HG03066 (cell line): ENCODE data around the gene SLC29A3.
"Not testable (repeated sequence)": the region's sequence is repeated elsewhere in the genome, so short reads cannot be mapped to it uniquely, and the experiment has no call there.

Experiments
- ATAC-seq: cut with Tn5 transposase; IDR thresholded peaks from one replicate; pipeline ENCODE4 v1.9.1; 2021; ENCODE audit warnings: low read depth; ENCODE audit not compliant: unreplicated experiment

Gene SLC29A3

GRCh38 chr10:71343392-71343773 lies 24.3 kb downstream of the SLC29A3 start:
- no peak for ATAC-seq

GRCh38 chr10:71344154-71344925 lies 25.3 kb downstream of the SLC29A3 start:
- no peak for ATAC-seq

GRCh38 chr10:71344993-71345480 lies 26.0 kb downstream of the SLC29A3 start:
- ATAC-seq = no peak

GRCh38 chr10:71345694-71346093 lies 26.6 kb downstream of the SLC29A3 start:
- ATAC-seq = no peak

GRCh38 chr10:71346731-71347130 lies 27.7 kb downstream of the SLC29A3 start:
- ATAC-seq = no peak

- ATAC-seq = no peak
Measured at GRCh38 chr10:71347587-71348395, 28.7 kb downstream of the SLC29A3 start.

- no peak for ATAC-seq
Measured at GRCh38 chr10:71348850-71349249, 29.8 kb downstream of the SLC29A3 start.

- ATAC-seq = no peak
Measured at GRCh38 chr10:71349406-71349805, 30.3 kb downstream of the SLC29A3 start.

- no peak for ATAC-seq
Measured at GRCh38 chr10:71351087-71351486, 32.0 kb downstream of the SLC29A3 start.

- no peak for ATAC-seq
Measured at GRCh38 chr10:71351628-71352319, 32.7 kb downstream of the SLC29A3 start.

- ATAC-seq = no peak
Measured at GRCh38 chr10:71353639-71354038, 34.6 kb downstream of the SLC29A3 start.

GRCh38 chr10:71354776-71355175 lies 35.7 kb downstream of the SLC29A3 start:
- ATAC-seq = no peak

GRCh38 chr10:71355886-71356285 lies 36.8 kb downstream of the SLC29A3 start:
- ATAC-seq = no peak

GRCh38 chr10:71357792-71358265 lies 38.8 kb downstream of the SLC29A3 start:
- ATAC-seq = no peak

- ATAC-seq = no peak
Measured at GRCh38 chr10:71358277-71358676, 39.2 kb downstream of the SLC29A3 start.

- not testable (repeated sequence) for ATAC-seq
Measured at GRCh38 chr10:71358906-71359305, 39.8 kb downstream of the SLC29A3 start.

GRCh38 chr10:71359364-71360046 lies 40.4 kb downstream of the SLC29A3 start:
- peak; percentile 73 for ATAC-seq

GRCh38 chr10:71360735-71361134 lies 41.7 kb downstream of the SLC29A3 start:
- ATAC-seq = no peak

- ATAC-seq = no peak
Measured at GRCh38 chr10:71361581-71361980, 42.5 kb downstream of the SLC29A3 start.

- no peak for ATAC-seq
Measured at GRCh38 chr10:71362141-71362540, 43.1 kb downstream of the SLC29A3 start.
